ENCODE measurements around the gene TRIO. TPM values are rescaled to one million over a fixed set of nuclear protein-coding genes. Genes with fewer than 3 reads are reported as not detected.

Gene TRIO
- total RNA-seq, 1 experiment from 2014 or later, result 88.8 TPM

GRCh38 chr5:14439087-14439871 is 296.1 kb downstream of the TRIO start:
- ATAC-seq (no peak), DNase-seq (ENCODE audit: low spot score) (no peak)
- H3K9me3 Mint-ChIP-seq, result peaks cover 12% of the 10 kb centered on the region; the same call in 1 of the 2 replicates
- TF ChIP-seq IRF1 (CRISPR knock-in tag; IDR thresholded peaks at IDR 0.05) (no peak), MXD4 (CRISPR knock-in tag; IDR thresholded peaks at IDR 0.05; ENCODE audit: borderline replicate concordance) (no peak), ZNF425 (CRISPR knock-in tag; conservative IDR thresholded peaks at IDR 0.05) (no peak), OVOL2 (CRISPR knock-in tag; IDR thresholded peaks at IDR 0.05; ENCODE audit: borderline replicate concordance) (no peak), MAX (CRISPR knock-in tag; IDR thresholded peaks at IDR 0.05) (no peak), GRHL2 (CRISPR knock-in tag; IDR thresholded peaks at IDR 0.05; ENCODE audit: insufficient replicate concordance, severe bottlenecking) (no peak), ZNF317 (CRISPR knock-in tag; IDR thresholded peaks at IDR 0.05; ENCODE audit: borderline replicate concordance, low read depth) (no peak), ZNF138 (CRISPR knock-in tag; conservative IDR thresholded peaks at IDR 0.05) (no peak), NR1H2 (CRISPR knock-in tag; IDR thresholded peaks at IDR 0.05) (no peak), ZNF423 (CRISPR knock-in tag; IDR thresholded peaks at IDR 0.05) (no peak), ZNF121 (CRISPR knock-in tag; IDR thresholded peaks at IDR 0.05) (no peak), ERG (CRISPR knock-in tag; IDR thresholded peaks at IDR 0.05) (no peak), ESRRA (CRISPR knock-in tag; IDR thresholded peaks at IDR 0.05; ENCODE audit: borderline replicate concordance) (no peak), NR2C2 (CRISPR knock-in tag; IDR thresholded peaks at IDR 0.05) (no peak)
- CTCF ChIA-PET, result no interaction called here
- H3K4me1 Mint-ChIP-seq, result peaks cover 8% of the 10 kb centered on the region; the same call in 1 of the 2 replicates
- H3K27me3 Mint-ChIP-seq (ENCODE audit: low read depth), result no peaks in the 10 kb centered on the region; the same call in 1 of the 2 replicates
- POLR2A ChIA-PET, result no interaction called here
- H3K36me3 Mint-ChIP-seq, result peaks cover 26% of the 10 kb centered on the region
- H3K27ac Mint-ChIP-seq, result peak overlapping the region; percentile 34; the same call in 1 of the 2 replicates
- H3K4me3 Mint-ChIP-seq, result no peak overlapping the region

DNA sequence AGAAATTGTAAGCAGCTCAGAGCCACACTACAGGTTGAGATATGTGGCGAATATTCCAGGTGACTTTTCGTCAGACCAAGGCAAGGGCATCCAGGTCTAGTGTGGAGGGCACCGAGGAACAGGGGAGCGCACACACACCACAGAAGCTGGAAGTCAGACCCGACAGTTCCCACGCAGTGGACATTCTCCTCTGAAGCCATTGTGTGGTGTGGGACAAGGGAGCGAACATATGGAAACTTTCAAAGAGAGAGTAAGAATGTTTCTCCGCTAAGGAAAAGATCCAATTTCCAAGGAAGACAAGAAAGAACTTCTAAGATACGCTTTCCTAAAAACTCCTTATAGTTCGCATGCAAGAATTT is 297.1 kb downstream of the TRIO start:
- CTCF ChIA-PET, result no interaction called here
- POLR2A ChIA-PET, result no interaction called here
- Mint-ChIP-seq H3K4me1 (peaks cover 13% of the 10 kb centered on the region), H3K9me3 (peaks cover 12% of the 10 kb centered on the region; the same call in 1 of the 2 replicates), H3K36me3 (peaks cover 23% of the 10 kb centered on the region), H3K27ac (peak overlapping the region; percentile 69; the same call in 1 of the 2 replicates), H3K27me3 (ENCODE audit: low read depth) (no peaks in the 10 kb centered on the region; the same call in 1 of the 2 replicates), H3K4me3 (no peak overlapping the region)
- DNase-seq (ENCODE audit: low spot score) (no peak), ATAC-seq (no peak)
- TF ChIP-seq NR3C1 (CRISPR knock-in tag; conservative IDR thresholded peaks at IDR 0.05; ENCODE audit: low read depth) (no peak), ERG (CRISPR knock-in tag; IDR thresholded peaks at IDR 0.05) (no peak), RORB (CRISPR knock-in tag; IDR thresholded peaks at IDR 0.05) (no peak), ZNF416 (CRISPR knock-in tag; IDR thresholded peaks at IDR 0.05) (no peak), NFATC4 (CRISPR knock-in tag; IDR thresholded peaks at IDR 0.05) (no peak)
- TF ChIP-seq, protein P1, sequence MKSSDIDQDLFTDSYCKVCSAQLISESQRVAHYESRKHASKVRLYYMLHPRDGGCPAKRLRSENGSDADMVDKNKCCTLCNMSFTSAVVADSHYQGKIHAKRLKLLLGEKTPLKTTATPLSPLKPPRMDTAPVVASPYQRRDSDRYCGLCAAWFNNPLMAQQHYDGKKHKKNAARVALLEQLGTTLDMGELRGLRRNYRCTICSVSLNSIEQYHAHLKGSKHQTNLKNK (CRISPR knock-in tag; IDR thresholded peaks at IDR 0.05), result no peak
- TF ChIP-seq, protein P2, sequence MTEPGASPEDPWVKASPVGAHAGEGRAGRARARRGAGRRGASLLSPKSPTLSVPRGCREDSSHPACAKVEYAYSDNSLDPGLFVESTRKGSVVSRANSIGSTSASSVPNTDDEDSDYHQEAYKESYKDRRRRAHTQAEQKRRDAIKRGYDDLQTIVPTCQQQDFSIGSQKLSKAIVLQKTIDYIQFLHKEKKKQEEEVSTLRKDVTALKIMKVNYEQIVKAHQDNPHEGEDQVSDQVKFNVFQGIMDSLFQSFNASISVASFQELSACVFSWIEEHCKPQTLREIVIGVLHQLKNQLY (CRISPR knock-in tag; IDR thresholded peaks at IDR 0.05), result no peak
- TF ChIP-seq, protein P3, sequence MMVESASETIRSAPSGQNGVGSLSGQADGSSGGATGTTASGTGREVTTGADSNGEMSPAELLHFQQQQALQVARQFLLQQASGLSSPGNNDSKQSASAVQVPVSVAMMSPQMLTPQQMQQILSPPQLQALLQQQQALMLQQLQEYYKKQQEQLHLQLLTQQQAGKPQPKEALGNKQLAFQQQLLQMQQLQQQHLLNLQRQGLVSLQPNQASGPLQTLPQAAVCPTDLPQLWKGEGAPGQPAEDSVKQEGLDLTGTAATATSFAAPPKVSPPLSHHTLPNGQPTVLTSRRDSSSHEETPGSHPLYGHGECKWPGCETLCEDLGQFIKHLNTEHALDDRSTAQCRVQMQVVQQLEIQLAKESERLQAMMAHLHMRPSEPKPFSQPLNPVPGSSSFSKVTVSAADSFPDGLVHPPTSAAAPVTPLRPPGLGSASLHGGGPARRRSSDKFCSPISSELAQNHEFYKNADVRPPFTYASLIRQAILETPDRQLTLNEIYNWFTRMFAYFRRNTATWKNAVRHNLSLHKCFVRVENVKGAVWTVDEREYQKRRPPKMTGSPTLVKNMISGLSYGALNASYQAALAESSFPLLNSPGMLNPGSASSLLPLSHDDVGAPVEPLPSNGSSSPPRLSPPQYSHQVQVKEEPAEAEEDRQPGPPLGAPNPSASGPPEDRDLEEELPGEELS (CRISPR knock-in tag; IDR thresholded peaks at IDR 0.05), result no peak
